Measurements from ENCODE around the gene ANK2. TPM values are rescaled to one million over a fixed set of nuclear protein-coding genes. Genes with fewer than 3 reads are reported as not detected.

The ANK2 gene
- polyA plus RNA-seq, 1 donor (not counting 4 experiments of a cell fraction or from before 2014, with no cell fraction given), result 0.22 TPM

GRCh38 chr4:113260688-113261087 is 211.2 kb downstream of the ANK2 start:
- Histone ChIP-seq H3K27ac (ENCODE audit: control insufficient read depth, insufficient read depth, low read length) (no peak overlapping the region), H3K4me1 (ENCODE audit: control insufficient read depth, extremely low read depth, insufficient read depth, low read length) (no peaks in the 10 kb centered on the region), H3K9me3 (ENCODE audit: control insufficient read depth, low read depth, low read length) (no peaks in the 10 kb centered on the region), H3K9me1 (ENCODE audit: control insufficient read depth, extremely low read depth, insufficient read depth, low read length) (no peaks in the 10 kb centered on the region), H3K9ac (ENCODE audit: control insufficient read depth, extremely low read depth, insufficient read depth, low read length) (no peak overlapping the region), H4K20me1 (ENCODE audit: control insufficient read depth, extremely low read depth, insufficient read depth, low read length) (no peaks in the 10 kb centered on the region), H3K4me2 (ENCODE audit: control insufficient read depth, extremely low read depth, insufficient read depth, low read depth, low read length) (no peak overlapping the region), H3K36me3 (ENCODE audit: control insufficient read depth in 2 of 2, extremely low read depth in 1 of 2, insufficient read depth in 2 of 2, low read length in 2 of 2) (no peaks in the 10 kb centered on the region), H2AFZ (ENCODE audit: control insufficient read depth, low read length) (no peak overlapping the region), H3K4me3 (ENCODE audit: control insufficient read depth in 2 of 3, extremely low read depth in 1 of 3, insufficient read depth in 2 of 3, low read depth in 1 of 3, low read length in 3 of 3) (no peak overlapping the region), H3K79me2 (ENCODE audit: control insufficient read depth, insufficient read depth, low read length) (no peaks in the 10 kb centered on the region), H3K27me3 (ENCODE audit: control insufficient read depth, extremely low read depth, insufficient read depth, low read length) (no peaks in the 10 kb centered on the region)
- TF ChIP-seq EZH2 (IDR thresholded peaks at IDR 0.05; ENCODE audit: low read length) (no peak), CTCF (optimal IDR thresholded peaks at IDR 0.05 in 1 of 3, IDR thresholded peaks at IDR 0.05 in 1 of 3, conservative IDR thresholded peaks at IDR 0.05 in 1 of 3; ENCODE audit: extremely low read depth in 1 of 3, insufficient read depth in 2 of 3, low read length in 3 of 3) (no peak)
- no peak for FAIRE-seq
- dilution Hi-C loops (cut with MboI; ENCODE audit: extremely low pct_ligation_motif_present, low sequenced_read_pairs), result no loop called here
- no peak for DNase-seq (ENCODE audit: low read depth, low spot score)

- Histone ChIP-seq H2AFZ (ENCODE audit: control insufficient read depth, low read length) (no peak overlapping the region), H3K4me1 (ENCODE audit: control insufficient read depth, extremely low read depth, insufficient read depth, low read length) (no peaks in the 10 kb centered on the region), H3K27ac (ENCODE audit: control insufficient read depth, insufficient read depth, low read length) (no peak overlapping the region), H3K9me1 (ENCODE audit: control insufficient read depth, extremely low read depth, insufficient read depth, low read length) (no peaks in the 10 kb centered on the region), H3K4me3 (ENCODE audit: control insufficient read depth in 2 of 3, extremely low read depth in 1 of 3, insufficient read depth in 2 of 3, low read depth in 1 of 3, low read length in 3 of 3) (no peak overlapping the region), H3K36me3 (ENCODE audit: control insufficient read depth in 2 of 2, extremely low read depth in 1 of 2, insufficient read depth in 2 of 2, low read length in 2 of 2) (no peaks in the 10 kb centered on the region), H3K27me3 (ENCODE audit: control insufficient read depth, extremely low read depth, insufficient read depth, low read length) (no peaks in the 10 kb centered on the region), H4K20me1 (ENCODE audit: control insufficient read depth, extremely low read depth, insufficient read depth, low read length) (no peaks in the 10 kb centered on the region), H3K9me3 (ENCODE audit: control insufficient read depth, low read depth, low read length) (no peaks in the 10 kb centered on the region), H3K4me2 (ENCODE audit: control insufficient read depth, extremely low read depth, insufficient read depth, low read depth, low read length) (no peak overlapping the region), H3K79me2 (ENCODE audit: control insufficient read depth, insufficient read depth, low read length) (no peaks in the 10 kb centered on the region), H3K9ac (ENCODE audit: control insufficient read depth, extremely low read depth, insufficient read depth, low read length) (no peak overlapping the region)
- TF ChIP-seq CTCF (optimal IDR thresholded peaks at IDR 0.05 in 1 of 3, IDR thresholded peaks at IDR 0.05 in 1 of 3, conservative IDR thresholded peaks at IDR 0.05 in 1 of 3; ENCODE audit: extremely low read depth in 1 of 3, insufficient read depth in 2 of 3, low read length in 3 of 3) (no peak), EZH2 (IDR thresholded peaks at IDR 0.05; ENCODE audit: low read length) (no peak)
- dilution Hi-C loops (cut with MboI; ENCODE audit: extremely low pct_ligation_motif_present, low sequenced_read_pairs), result no loop called here
- no peak for FAIRE-seq
- DNase-seq (ENCODE audit: low read depth, low spot score), result no peak
Measured at GRCh38 chr4:113263274-113263673, 213.8 kb downstream of the ANK2 start.
